ENCODE results near the gene YWHAQ.

The YWHAQ gene

DNA sequence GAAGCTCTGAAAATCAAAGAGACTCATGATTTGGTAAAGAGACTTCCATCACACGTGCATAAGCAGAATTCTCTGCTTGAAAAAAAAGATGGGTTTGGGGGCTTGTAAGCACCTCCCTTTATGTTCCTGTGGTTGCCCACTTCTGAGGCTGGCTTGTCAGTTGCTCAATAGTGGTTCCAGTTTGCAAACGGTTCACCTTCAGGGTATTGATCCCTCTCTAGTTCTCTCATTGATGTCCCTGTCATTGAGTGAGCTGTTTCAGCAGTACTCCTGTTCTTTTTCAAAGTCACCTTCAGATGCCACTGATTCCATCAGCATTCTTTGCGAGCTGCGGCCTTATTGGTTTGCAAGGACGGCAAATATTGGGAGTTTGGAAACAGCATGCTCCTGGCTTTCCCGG is 17.1 kb upstream of the YWHAQ start:
- Histone ChIP-seq H3K4me3 (ENCODE audit: insufficient read depth, low read depth, low read length, poor library complexity, severe bottlenecking) (no peak overlapping the region), H3K27me3 (replicated peaks; ENCODE audit: control insufficient read depth, insufficient read depth, low read length, poor library complexity, severe bottlenecking) (no peaks in the 10 kb centered on the region), H3K36me3 (ENCODE audit: control insufficient read depth, insufficient read depth, low read length) (no peaks in the 10 kb centered on the region), H3K27ac (ENCODE audit: insufficient read depth, low read length, poor library complexity, severe bottlenecking) (no peak overlapping the region), H3K4me1 (ENCODE audit: control insufficient read depth, insufficient read depth, low read length, poor library complexity, severe bottlenecking) (no peaks in the 10 kb centered on the region), H3K9me3 (ENCODE audit: control insufficient read depth, low read length) (no peaks in the 10 kb centered on the region)
- DNase-seq = no peak

DNA sequence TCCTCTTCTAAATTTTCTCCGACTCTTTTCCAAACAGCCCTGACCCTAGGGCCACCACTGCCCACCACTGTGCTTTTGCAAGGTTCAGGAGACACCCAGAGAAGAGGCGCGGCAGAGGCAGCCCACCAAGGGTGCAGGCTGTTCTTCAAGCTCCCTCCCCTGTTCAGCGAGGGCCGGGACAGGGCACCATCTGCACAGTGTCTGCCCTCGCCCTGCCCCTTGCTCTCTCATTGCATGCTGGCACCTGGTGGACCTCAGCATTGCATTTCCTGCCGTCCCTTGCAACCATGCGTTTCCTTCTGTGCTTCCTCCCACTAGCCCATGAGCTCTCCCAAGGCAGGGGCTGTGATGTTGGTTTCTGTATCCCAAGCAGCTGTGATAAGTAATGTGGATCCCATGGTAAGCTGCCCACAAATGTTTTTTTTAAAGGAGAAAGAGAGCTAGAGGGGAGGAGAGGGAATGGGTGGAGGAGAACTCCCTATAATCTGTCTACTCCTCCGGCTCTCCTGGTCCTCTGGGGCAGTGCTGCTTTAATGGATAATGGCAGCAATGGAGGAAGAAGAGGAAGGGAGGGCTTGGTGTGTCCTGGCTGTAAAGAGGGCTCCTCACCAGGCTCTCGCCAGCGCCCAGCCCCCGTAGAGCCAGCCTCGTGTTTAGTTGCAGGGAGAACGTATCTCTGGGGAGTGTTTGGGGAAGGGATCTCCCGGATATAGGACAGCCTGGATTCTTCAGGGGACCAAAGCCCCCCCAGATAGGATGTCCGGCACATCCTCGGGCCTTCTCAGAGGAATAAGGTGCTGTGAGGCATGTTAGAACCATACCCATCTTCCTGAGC is 15.6 kb upstream of the YWHAQ start:
- peaks cover 3% of the 10 kb centered on the region for H3K4me1 ChIP-seq (ENCODE audit: control insufficient read depth, insufficient read depth, low read length, poor library complexity, severe bottlenecking)
- no peak overlapping the region for H3K27ac ChIP-seq (ENCODE audit: insufficient read depth, low read length, poor library complexity, severe bottlenecking)
- H3K4me3 ChIP-seq (ENCODE audit: insufficient read depth, low read depth, low read length, poor library complexity, severe bottlenecking) = no peak overlapping the region
- H3K36me3 ChIP-seq (ENCODE audit: control insufficient read depth, insufficient read depth, low read length) = no peaks in the 10 kb centered on the region
- H3K9me3 ChIP-seq (ENCODE audit: control insufficient read depth, low read length) = no peaks in the 10 kb centered on the region
- H3K27me3 ChIP-seq (replicated peaks; ENCODE audit: control insufficient read depth, insufficient read depth, low read length, poor library complexity, severe bottlenecking) = no peaks in the 10 kb centered on the region
- DNase-seq = no peak

DNA sequence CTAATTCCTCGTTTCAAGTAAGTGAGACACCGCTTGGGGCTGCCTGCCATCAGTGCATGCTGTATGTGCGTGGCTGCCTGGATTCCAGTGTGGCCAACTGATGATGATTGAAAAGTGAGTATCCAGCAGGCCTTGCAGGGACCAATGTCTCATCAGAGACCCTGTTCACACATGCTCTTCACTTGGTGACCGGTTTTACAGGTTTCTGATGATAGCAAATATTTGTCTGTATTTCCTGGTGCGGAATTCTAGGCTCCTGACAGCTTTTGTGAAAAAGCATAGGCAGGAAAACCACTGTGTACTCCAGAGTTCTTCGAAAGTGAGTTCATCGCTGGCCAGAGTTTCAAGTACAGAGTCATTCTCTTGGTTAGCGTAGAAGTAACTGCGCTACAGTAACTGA is 13.8 kb upstream of the YWHAQ start:
- no peaks in the 10 kb centered on the region for H3K27me3 ChIP-seq (replicated peaks; ENCODE audit: control insufficient read depth, insufficient read depth, low read length, poor library complexity, severe bottlenecking)
- H3K36me3 ChIP-seq (ENCODE audit: control insufficient read depth, insufficient read depth, low read length) = no peaks in the 10 kb centered on the region
- no peak overlapping the region for H3K27ac ChIP-seq (ENCODE audit: insufficient read depth, low read length, poor library complexity, severe bottlenecking)
- no peak overlapping the region for H3K4me3 ChIP-seq (ENCODE audit: insufficient read depth, low read depth, low read length, poor library complexity, severe bottlenecking)
- DNase-seq = no peak
- peaks cover 3% of the 10 kb centered on the region for H3K4me1 ChIP-seq (ENCODE audit: control insufficient read depth, insufficient read depth, low read length, poor library complexity, severe bottlenecking)
- H3K9me3 ChIP-seq (ENCODE audit: control insufficient read depth, low read length) = no peaks in the 10 kb centered on the region

DNA sequence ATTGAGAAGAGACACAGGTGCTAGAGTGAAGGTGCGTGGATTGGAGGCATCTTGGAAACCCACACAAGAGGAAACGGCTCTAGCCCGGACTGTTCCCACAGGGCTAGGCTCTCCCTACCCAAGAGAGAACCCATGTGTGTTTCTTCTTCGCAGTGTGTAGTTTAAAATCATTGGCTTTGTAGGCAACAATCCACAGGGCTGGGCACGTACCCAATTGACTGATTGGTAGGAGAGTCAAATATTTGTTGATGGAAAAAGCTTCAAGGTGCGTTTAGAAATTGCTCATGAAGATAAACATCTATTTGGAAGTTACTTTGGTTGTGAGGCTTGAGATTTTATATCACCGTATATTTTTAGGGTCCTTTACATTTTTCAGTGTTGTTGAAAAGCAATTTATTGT is 13.2 kb upstream of the YWHAQ start:
- no peak overlapping the region for H3K27ac ChIP-seq (ENCODE audit: insufficient read depth, low read length, poor library complexity, severe bottlenecking)
- H3K36me3 ChIP-seq (ENCODE audit: control insufficient read depth, insufficient read depth, low read length) = no peaks in the 10 kb centered on the region
- DNase-seq = no peak
- H3K9me3 ChIP-seq (ENCODE audit: control insufficient read depth, low read length) = no peaks in the 10 kb centered on the region
- no peaks in the 10 kb centered on the region for H3K27me3 ChIP-seq (replicated peaks; ENCODE audit: control insufficient read depth, insufficient read depth, low read length, poor library complexity, severe bottlenecking)
- peaks cover 3% of the 10 kb centered on the region for H3K4me1 ChIP-seq (ENCODE audit: control insufficient read depth, insufficient read depth, low read length, poor library complexity, severe bottlenecking)
- no peak overlapping the region for H3K4me3 ChIP-seq (ENCODE audit: insufficient read depth, low read depth, low read length, poor library complexity, severe bottlenecking)

DNA sequence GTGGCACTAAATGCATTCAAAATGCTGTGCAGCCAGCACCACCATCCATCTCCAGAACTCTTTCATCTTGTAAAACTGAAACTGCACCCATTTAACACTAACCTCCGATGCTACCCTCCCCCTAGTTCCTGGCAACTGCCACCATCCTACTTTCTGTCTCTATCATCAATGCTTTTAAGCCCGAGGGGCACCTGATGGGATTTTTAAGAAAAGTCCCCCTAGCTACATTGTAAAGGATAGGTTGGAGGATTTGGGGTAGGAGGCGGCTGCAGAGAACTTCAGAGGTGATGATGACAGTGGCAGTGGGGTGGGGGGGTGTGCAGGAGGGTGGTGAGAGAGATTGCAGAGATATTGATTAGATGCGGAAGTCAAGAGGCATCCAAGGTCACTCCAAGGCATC is 10.8 kb upstream of the YWHAQ start:
- no peak overlapping the region for H3K27ac ChIP-seq (ENCODE audit: insufficient read depth, low read length, poor library complexity, severe bottlenecking)
- no peaks in the 10 kb centered on the region for H3K36me3 ChIP-seq (ENCODE audit: control insufficient read depth, insufficient read depth, low read length)
- H3K9me3 ChIP-seq (ENCODE audit: control insufficient read depth, low read length) = no peaks in the 10 kb centered on the region
- no peaks in the 10 kb centered on the region for H3K27me3 ChIP-seq (replicated peaks; ENCODE audit: control insufficient read depth, insufficient read depth, low read length, poor library complexity, severe bottlenecking)
- no peak for DNase-seq
- H3K4me3 ChIP-seq (ENCODE audit: insufficient read depth, low read depth, low read length, poor library complexity, severe bottlenecking) = peak overlapping the region; percentile 18
- H3K4me1 ChIP-seq (ENCODE audit: control insufficient read depth, insufficient read depth, low read length, poor library complexity, severe bottlenecking) = peaks cover 3% of the 10 kb centered on the region

DNA sequence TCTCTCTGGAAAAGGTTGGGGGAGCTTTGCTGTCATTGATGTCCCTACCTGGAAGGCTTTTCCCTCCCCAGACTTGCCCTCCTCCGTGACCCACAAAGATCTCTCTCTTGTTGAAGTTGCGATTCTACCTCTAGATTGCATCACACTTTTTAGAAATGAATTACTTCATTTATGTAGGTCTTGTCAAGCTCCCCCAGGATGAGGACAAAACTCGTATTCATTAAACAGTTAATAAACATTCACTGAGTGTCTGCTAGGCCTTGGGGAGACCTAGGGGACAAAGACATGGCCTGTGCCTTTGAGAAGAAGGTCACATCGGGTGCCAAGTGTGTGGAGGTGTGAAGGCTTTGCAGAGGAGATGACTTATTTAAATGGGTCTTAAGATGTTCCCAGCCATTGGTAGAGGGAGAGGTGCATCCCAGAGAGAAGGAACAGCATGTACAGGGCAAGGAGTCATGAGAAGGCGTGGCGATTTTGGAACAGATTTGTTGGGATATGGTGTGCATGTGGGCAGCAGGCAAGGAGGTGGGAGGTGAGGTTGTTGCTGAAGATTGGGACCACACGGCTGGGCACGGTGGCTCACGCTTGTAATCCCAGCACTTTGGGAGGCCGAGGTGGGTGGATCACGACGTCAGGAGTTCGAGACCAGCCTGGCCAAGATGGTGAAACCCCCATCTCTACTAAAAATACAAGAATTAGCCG is 9.8 kb upstream of the YWHAQ start:
- Histone ChIP-seq H3K36me3 (ENCODE audit: control insufficient read depth, insufficient read depth, low read length) (no peaks in the 10 kb centered on the region), H3K4me1 (ENCODE audit: control insufficient read depth, insufficient read depth, low read length, poor library complexity, severe bottlenecking) (peaks cover 3% of the 10 kb centered on the region), H3K4me3 (ENCODE audit: insufficient read depth, low read depth, low read length, poor library complexity, severe bottlenecking) (no peak overlapping the region), H3K9me3 (ENCODE audit: control insufficient read depth, low read length) (no peaks in the 10 kb centered on the region), H3K27ac (ENCODE audit: insufficient read depth, low read length, poor library complexity, severe bottlenecking) (no peak overlapping the region), H3K27me3 (replicated peaks; ENCODE audit: control insufficient read depth, insufficient read depth, low read length, poor library complexity, severe bottlenecking) (no peaks in the 10 kb centered on the region)
- no peak for DNase-seq

DNA sequence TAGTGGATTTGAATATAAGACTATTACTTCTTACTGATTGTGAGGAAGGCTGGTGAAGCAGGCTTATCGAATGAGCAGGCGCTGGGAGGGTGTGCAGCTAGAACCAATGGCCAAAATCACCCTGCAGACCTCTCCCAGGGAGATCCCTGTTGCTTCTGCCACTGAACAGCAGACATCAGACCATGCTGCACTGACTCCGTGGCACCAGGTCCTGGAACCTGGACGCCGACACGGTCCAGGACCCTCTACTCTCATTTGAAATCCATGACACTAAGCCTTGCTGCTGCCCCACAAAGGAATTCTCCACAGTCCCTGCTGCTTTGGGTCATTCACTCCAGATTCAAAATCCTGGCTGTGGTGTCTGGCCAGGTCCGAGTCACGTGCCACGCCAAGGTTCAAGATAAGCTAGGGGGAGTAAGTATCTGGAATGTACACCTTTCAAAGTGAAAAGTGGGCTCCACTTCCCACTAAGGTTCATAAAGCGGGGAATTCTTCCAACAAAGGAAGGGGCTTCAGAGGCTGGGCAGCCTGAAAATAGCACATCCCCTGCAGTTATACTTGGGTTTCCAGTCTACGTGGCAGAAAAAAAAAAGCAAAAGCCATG is 9.0 kb upstream of the YWHAQ start:
- H3K4me3 ChIP-seq (ENCODE audit: insufficient read depth, low read depth, low read length, poor library complexity, severe bottlenecking) = no peak overlapping the region
- H3K27ac ChIP-seq (ENCODE audit: insufficient read depth, low read length, poor library complexity, severe bottlenecking) = no peak overlapping the region
- no peaks in the 10 kb centered on the region for H3K27me3 ChIP-seq (replicated peaks; ENCODE audit: control insufficient read depth, insufficient read depth, low read length, poor library complexity, severe bottlenecking)
- no peak for DNase-seq
- no peaks in the 10 kb centered on the region for H3K9me3 ChIP-seq (ENCODE audit: control insufficient read depth, low read length)
- H3K36me3 ChIP-seq (ENCODE audit: control insufficient read depth, insufficient read depth, low read length) = no peaks in the 10 kb centered on the region
- H3K4me1 ChIP-seq (ENCODE audit: control insufficient read depth, insufficient read depth, low read length, poor library complexity, severe bottlenecking) = peaks cover 3% of the 10 kb centered on the region

DNA sequence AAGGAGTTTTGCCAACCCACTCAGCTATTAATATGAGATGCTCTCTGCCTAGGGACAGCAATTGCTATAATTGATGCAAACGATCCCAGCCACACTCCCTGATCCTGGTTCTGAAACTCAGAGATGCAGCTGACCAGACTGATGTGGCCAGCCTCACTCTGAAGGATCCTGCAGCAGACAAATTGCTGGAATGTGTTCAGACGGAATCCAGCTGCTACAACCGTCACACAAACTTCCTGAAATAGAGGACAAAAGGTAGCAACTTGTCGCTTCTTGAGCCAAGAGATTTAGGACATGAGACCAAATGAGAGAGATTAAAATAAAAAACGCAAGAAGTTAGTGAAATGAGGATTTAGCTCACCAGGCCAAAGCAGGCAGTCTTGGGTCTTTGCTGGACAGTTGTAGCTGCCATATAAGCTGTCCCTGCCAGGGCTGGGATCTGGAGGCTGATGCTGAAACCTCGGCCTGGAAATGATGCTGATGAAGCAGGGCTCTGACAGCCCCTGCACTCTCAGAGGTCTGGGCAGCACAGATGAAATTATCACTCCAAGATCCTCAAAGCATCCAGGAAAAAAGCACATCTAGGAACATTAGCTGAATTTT is 8.3 kb upstream of the YWHAQ start:
- Histone ChIP-seq H3K27ac (ENCODE audit: insufficient read depth, low read length, poor library complexity, severe bottlenecking) (no peak overlapping the region), H3K27me3 (replicated peaks; ENCODE audit: control insufficient read depth, insufficient read depth, low read length, poor library complexity, severe bottlenecking) (no peaks in the 10 kb centered on the region), H3K4me3 (ENCODE audit: insufficient read depth, low read depth, low read length, poor library complexity, severe bottlenecking) (no peak overlapping the region), H3K9me3 (ENCODE audit: control insufficient read depth, low read length) (no peaks in the 10 kb centered on the region), H3K4me1 (ENCODE audit: control insufficient read depth, insufficient read depth, low read length, poor library complexity, severe bottlenecking) (peaks cover 3% of the 10 kb centered on the region), H3K36me3 (ENCODE audit: control insufficient read depth, insufficient read depth, low read length) (no peaks in the 10 kb centered on the region)
- no peak for DNase-seq

DNA sequence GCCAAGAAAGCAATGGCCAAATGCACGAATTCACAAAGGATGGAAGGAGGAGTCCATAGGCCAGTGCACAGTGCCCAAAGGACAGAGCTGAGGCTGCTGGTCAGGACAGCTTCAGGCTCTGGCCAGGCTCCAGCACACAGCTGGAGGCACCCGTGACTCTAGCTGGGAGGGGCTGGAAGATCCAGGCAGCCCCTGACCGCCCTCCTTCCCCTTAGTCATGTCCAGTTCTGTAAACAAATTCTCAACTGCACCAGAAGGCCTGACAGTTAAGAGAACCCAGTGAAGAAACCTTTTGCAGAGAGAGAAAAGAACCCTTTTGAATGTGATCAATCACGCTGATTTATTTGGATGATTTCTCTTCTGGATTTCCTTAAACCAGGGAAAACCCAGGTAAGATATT is 7.7 kb upstream of the YWHAQ start:
- DNase-seq = no peak
- Histone ChIP-seq H3K4me1 (ENCODE audit: control insufficient read depth, insufficient read depth, low read length, poor library complexity, severe bottlenecking) (peaks cover 3% of the 10 kb centered on the region), H3K36me3 (ENCODE audit: control insufficient read depth, insufficient read depth, low read length) (no peaks in the 10 kb centered on the region), H3K27ac (ENCODE audit: insufficient read depth, low read length, poor library complexity, severe bottlenecking) (no peak overlapping the region), H3K27me3 (replicated peaks; ENCODE audit: control insufficient read depth, insufficient read depth, low read length, poor library complexity, severe bottlenecking) (no peaks in the 10 kb centered on the region), H3K4me3 (ENCODE audit: insufficient read depth, low read depth, low read length, poor library complexity, severe bottlenecking) (no peak overlapping the region), H3K9me3 (ENCODE audit: control insufficient read depth, low read length) (no peaks in the 10 kb centered on the region)

DNA sequence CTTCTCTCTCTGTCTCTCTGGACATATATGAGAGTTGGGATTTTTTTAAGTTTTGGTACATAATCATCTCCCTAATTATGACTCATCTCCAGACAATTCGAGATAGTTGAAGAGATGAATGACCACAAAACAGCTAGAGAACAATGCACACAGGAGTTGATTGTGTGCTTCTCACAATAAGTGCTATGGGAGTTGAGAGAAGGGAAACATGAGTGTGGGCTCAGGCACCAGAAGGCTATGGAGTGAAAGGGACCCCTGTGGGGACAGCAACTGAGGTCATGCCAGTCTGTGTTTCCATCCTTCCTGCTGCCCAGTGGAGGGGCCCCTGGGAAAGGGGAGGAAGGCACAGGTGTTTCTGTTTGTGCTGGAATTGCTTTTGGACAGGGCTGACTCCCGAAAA is 6.5 kb upstream of the YWHAQ start:
- Histone ChIP-seq H3K36me3 (ENCODE audit: control insufficient read depth, insufficient read depth, low read length) (no peaks in the 10 kb centered on the region), H3K4me1 (ENCODE audit: control insufficient read depth, insufficient read depth, low read length, poor library complexity, severe bottlenecking) (peaks cover 3% of the 10 kb centered on the region), H3K4me3 (ENCODE audit: insufficient read depth, low read depth, low read length, poor library complexity, severe bottlenecking) (no peak overlapping the region), H3K27ac (ENCODE audit: insufficient read depth, low read length, poor library complexity, severe bottlenecking) (no peak overlapping the region), H3K27me3 (replicated peaks; ENCODE audit: control insufficient read depth, insufficient read depth, low read length, poor library complexity, severe bottlenecking) (no peaks in the 10 kb centered on the region), H3K9me3 (ENCODE audit: control insufficient read depth, low read length) (no peaks in the 10 kb centered on the region)
- no peak for DNase-seq
